Measurements from ENCODE around the gene CDKL5. TPM values are rescaled to one million over a fixed set of nuclear protein-coding genes. Genes with fewer than 3 reads are reported as not detected.

The CDKL5 gene
- total RNA-seq, 1 experiment from 2014 or later, result 1.2 TPM

GRCh38 chrX:18577400-18577799, 152.0 kb downstream of the CDKL5 start:
- no peak overlapping the region for H3K27ac ChIP-seq (ENCODE audit: low read length)
- in situ Hi-C loops (cut with HindIII; ENCODE audit: low pct_unique_long_range_greater_than_20kb, low sequenced_read_pairs) (no loop called here), intact Hi-C loops (cut with micrococcal nuclease; ENCODE audit: unreplicated experiment) (no loop called here)
- ChIA-PET POLR2A (no interaction called here), CTCF (no interaction called here)
- no peaks in the 10 kb centered on the region for H3K27me3 ChIP-seq (ENCODE audit: control insufficient read depth, insufficient read depth, low read length)
- H3K36me3 ChIP-seq (ENCODE audit: control insufficient read depth, insufficient read depth, low read length), result no peaks in the 10 kb centered on the region
- H3K4me3 ChIP-seq (ENCODE audit: low read depth in 2 of 2, low read length in 2 of 2), result no peak overlapping the region
- no peaks in the 10 kb centered on the region for H3K9me3 ChIP-seq (ENCODE audit: control insufficient read depth, insufficient read depth, low read depth, low read length)
- DNase-seq (ENCODE audit: low read depth, low spot score) (no peak), ATAC-seq (no peak)
- H3K4me1 ChIP-seq (ENCODE audit: control insufficient read depth, insufficient read depth, low read length), result no peaks in the 10 kb centered on the region
- no TSS peak for BruUV-seq (replicated peaks)
- TF ChIP-seq, protein P1, sequence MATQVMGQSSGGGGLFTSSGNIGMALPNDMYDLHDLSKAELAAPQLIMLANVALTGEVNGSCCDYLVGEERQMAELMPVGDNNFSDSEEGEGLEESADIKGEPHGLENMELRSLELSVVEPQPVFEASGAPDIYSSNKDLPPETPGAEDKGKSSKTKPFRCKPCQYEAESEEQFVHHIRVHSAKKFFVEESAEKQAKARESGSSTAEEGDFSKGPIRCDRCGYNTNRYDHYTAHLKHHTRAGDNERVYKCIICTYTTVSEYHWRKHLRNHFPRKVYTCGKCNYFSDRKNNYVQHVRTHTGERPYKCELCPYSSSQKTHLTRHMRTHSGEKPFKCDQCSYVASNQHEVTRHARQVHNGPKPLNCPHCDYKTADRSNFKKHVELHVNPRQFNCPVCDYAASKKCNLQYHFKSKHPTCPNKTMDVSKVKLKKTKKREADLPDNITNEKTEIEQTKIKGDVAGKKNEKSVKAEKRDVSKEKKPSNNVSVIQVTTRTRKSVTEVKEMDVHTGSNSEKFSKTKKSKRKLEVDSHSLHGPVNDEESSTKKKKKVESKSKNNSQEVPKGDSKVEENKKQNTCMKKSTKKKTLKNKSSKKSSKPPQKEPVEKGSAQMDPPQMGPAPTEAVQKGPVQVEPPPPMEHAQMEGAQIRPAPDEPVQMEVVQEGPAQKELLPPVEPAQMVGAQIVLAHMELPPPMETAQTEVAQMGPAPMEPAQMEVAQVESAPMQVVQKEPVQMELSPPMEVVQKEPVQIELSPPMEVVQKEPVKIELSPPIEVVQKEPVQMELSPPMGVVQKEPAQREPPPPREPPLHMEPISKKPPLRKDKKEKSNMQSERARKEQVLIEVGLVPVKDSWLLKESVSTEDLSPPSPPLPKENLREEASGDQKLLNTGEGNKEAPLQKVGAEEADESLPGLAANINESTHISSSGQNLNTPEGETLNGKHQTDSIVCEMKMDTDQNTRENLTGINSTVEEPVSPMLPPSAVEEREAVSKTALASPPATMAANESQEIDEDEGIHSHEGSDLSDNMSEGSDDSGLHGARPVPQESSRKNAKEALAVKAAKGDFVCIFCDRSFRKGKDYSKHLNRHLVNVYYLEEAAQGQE (IDR thresholded peaks at IDR 0.05; ENCODE audit: insufficient read depth in 1 of 2, low read depth in 2 of 2, low read length in 1 of 2), result no peak
- no peak for TF ChIP-seq SIN3A (IDR thresholded peaks at IDR 0.05; ENCODE audit: borderline replicate concordance, insufficient read depth, low read depth, low read length)
- TF ChIP-seq TCF7L2 (IDR thresholded peaks at IDR 0.05; ENCODE audit: low read depth, low read length), result no peak
- no peak for TF ChIP-seq POLR2AphosphoS5 (IDR thresholded peaks at IDR 0.05; ENCODE audit: low read depth, low read length)
- TF ChIP-seq, protein P2, sequence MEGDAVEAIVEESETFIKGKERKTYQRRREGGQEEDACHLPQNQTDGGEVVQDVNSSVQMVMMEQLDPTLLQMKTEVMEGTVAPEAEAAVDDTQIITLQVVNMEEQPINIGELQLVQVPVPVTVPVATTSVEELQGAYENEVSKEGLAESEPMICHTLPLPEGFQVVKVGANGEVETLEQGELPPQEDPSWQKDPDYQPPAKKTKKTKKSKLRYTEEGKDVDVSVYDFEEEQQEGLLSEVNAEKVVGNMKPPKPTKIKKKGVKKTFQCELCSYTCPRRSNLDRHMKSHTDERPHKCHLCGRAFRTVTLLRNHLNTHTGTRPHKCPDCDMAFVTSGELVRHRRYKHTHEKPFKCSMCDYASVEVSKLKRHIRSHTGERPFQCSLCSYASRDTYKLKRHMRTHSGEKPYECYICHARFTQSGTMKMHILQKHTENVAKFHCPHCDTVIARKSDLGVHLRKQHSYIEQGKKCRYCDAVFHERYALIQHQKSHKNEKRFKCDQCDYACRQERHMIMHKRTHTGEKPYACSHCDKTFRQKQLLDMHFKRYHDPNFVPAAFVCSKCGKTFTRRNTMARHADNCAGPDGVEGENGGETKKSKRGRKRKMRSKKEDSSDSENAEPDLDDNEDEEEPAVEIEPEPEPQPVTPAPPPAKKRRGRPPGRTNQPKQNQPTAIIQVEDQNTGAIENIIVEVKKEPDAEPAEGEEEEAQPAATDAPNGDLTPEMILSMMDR (IDR thresholded peaks at IDR 0.05), result no peak

- no TSS peak for BruUV-seq (replicated peaks)
- no peaks in the 10 kb centered on the region for H3K9me3 ChIP-seq (ENCODE audit: control insufficient read depth, insufficient read depth, low read depth, low read length)
- H3K4me1 ChIP-seq (ENCODE audit: control insufficient read depth, insufficient read depth, low read length), result no peaks in the 10 kb centered on the region
- H3K27me3 ChIP-seq (ENCODE audit: control insufficient read depth, insufficient read depth, low read length), result no peaks in the 10 kb centered on the region
- CTCF ChIA-PET, result no interaction called here
- POLR2A ChIA-PET, result no interaction called here
- no peak for DNase-seq (ENCODE audit: low read depth, low spot score)
- in situ Hi-C loops (cut with HindIII; ENCODE audit: low pct_unique_long_range_greater_than_20kb, low sequenced_read_pairs) (no loop called here), intact Hi-C loops (cut with micrococcal nuclease; ENCODE audit: unreplicated experiment) (no loop called here)
- TF ChIP-seq, protein P2 (IDR thresholded peaks at IDR 0.05), result no peak
- no peak for TF ChIP-seq TCF7L2 (IDR thresholded peaks at IDR 0.05; ENCODE audit: low read depth, low read length)
- no peak for TF ChIP-seq SIN3A (IDR thresholded peaks at IDR 0.05; ENCODE audit: borderline replicate concordance, insufficient read depth, low read depth, low read length)
- TF ChIP-seq POLR2AphosphoS5 (IDR thresholded peaks at IDR 0.05; ENCODE audit: low read depth, low read length), result no peak
- TF ChIP-seq, protein P1 (IDR thresholded peaks at IDR 0.05; ENCODE audit: insufficient read depth in 1 of 2, low read depth in 2 of 2, low read length in 1 of 2), result no peak
- ATAC-seq, result no peak
- no peak overlapping the region for H3K4me3 ChIP-seq (ENCODE audit: low read depth in 2 of 2, low read length in 2 of 2)
- H3K36me3 ChIP-seq (ENCODE audit: control insufficient read depth, insufficient read depth, low read length), result no peaks in the 10 kb centered on the region
- no peak overlapping the region for H3K27ac ChIP-seq (ENCODE audit: low read length)
Measured at GRCh38 chrX:18578546-18578945, 153.1 kb downstream of the CDKL5 start.

Data from Panc1 (cell line).